CD1c-positive myeloid dendritic cell (primary cell): ENCODE measurements around the gene ELP5.
A peak's percentile ranks its signal among the peaks of the same experiment; 100 is the strongest.

Experiments used
- DNase-seq: peaks from one replicate; pipeline ENCODE4 v3.0.0-alpha.2; 2016; ENCODE audit errors: extremely low spot score

The ELP5 gene, protein sequence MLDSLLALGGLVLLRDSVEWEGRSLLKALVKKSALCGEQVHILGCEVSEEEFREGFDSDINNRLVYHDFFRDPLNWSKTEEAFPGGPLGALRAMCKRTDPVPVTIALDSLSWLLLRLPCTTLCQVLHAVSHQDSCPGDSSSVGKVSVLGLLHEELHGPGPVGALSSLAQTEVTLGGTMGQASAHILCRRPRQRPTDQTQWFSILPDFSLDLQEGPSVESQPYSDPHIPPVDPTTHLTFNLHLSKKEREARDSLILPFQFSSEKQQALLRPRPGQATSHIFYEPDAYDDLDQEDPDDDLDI

DNA sequence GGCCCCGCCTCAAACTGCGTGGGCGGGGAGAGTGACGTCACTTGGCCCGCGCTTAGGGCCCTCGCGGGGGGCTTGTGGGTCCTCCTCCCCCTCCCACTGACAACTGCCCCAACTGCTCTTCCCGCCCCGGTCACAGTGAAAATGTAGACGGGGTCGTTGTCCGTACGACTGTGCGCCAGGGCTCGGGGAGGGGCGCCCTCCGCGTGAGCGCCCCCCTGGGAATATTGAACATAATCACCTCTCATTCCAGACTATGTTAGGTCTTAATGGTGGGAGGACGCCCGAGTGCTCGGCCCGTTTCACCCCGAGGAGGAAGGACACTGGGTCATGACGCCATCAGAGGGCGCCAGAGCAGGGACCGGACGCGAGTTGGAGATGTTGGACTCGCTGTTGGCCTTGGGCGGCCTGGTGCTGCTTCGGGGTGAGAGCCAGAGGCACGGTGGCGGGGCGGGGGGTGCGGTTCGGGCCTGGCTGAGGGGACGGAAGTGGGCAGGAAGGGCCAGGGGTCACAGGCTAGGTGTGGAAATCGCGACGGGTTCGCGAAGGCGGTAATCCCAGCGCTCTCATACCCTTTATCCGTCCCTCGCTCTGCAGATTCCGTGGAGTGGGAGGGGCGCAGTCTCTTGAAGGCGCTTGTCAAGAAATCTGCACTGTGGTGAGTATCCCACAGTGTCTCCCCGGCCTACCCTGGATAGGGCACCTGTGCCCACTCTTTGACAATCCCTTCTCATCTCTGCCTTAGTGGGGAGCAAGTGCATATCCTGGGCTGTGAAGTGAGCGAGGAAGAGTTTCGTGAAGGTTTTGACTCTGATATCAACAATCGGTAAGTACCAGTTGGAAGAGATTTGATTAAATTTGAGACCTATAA, at the start of gene ELP5:
Gene ELP5, plus strand, starts transcription at position 40 of the 868 bp plus-strand sequence. Its CDS starts 336 bp downstream, at position 376.
- DNase-seq: peak; percentile 94

DNA sequence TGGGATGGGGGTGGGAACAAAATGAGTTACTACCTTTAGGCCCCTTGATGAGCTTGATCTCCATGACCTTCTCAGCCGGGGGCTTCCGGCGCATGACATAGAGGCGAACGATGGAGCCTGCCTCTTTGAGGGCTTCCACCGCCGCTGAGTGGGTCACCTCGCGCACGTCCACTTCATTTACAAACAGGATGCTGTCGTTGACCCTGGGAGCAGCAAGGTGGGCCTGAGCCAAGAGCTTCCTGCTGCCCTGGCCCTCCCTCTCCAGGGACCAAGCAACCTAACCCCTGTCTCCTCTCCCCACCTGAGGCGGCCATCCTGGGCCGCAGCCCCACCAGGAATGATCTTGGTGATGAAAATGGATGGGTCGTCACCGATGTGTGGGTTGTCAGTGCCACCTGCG, 48.6 kb upstream of the ELP5 start:
- DNase-seq: no peak

DNA sequence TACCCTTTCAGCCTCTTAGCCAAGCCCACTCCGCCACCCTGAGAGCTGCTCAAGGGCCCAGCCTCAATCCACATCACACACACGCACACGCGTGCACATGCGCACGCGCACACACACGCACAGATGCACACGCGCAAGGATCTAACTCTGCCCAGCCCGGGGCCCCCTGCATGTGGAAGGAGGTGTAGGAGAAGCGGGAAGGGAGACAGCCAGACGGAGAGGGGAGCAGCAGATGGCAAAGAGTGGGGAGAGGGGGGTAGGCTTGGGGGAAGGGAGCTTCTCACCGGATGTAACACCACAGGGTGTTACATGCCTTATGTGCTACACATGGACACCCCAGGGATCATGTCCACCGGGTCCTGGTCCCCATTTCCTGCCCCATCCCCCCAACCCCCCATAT, 47.7 kb upstream of the ELP5 start:
- no peak for DNase-seq

DNA sequence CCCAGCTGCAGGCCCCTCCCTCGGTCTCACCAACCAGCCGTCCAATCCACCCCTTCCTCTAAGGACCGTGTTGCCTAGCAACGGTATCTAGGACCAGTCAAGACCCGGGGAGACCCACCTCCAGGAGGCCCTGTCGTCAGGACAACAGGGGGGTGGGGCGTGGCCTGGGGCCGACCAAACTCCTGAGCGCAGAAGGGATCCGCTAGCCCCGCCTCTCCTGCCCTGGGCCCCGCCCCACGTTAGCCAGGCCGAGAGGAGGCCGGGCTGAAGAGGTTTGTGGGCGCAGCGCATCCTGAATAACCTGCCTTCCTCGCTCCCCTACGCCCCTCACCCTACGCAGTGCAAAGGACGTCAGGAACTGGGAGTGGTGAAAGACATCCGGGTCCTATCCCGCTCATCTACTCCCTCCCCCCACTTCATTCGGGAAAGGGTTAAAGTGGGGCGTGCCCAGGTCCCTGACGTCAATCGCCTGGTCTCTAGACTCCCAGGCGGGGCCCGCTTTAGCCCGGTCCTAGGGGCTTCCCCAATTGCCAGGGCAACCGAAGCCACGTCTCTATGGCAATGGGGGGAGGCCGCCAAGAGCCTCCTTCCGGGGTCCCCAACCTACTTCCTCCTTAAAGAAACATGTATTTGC, 47.1 kb upstream of the ELP5 start:
- DNase-seq: peak; percentile 92

DNA sequence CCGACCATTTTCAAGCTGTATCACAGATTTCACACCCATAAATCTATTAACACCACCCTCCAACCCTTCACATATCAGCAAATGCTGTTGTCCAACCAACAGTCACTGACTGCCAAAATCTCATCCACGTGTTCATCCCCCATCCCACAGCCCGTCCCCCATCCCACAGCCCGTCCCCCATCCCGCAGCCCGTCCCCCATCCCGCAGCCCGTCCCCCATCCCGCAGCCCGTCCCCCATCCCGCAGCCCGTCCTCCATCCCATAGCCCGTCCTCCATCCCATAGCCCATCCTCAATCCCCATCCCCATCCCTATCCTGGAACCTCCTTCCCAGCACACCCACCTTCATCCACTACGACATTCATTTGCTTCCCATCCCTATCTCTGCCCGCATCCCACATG, 46.5 kb upstream of the ELP5 start:
- DNase-seq: no peak

DNA sequence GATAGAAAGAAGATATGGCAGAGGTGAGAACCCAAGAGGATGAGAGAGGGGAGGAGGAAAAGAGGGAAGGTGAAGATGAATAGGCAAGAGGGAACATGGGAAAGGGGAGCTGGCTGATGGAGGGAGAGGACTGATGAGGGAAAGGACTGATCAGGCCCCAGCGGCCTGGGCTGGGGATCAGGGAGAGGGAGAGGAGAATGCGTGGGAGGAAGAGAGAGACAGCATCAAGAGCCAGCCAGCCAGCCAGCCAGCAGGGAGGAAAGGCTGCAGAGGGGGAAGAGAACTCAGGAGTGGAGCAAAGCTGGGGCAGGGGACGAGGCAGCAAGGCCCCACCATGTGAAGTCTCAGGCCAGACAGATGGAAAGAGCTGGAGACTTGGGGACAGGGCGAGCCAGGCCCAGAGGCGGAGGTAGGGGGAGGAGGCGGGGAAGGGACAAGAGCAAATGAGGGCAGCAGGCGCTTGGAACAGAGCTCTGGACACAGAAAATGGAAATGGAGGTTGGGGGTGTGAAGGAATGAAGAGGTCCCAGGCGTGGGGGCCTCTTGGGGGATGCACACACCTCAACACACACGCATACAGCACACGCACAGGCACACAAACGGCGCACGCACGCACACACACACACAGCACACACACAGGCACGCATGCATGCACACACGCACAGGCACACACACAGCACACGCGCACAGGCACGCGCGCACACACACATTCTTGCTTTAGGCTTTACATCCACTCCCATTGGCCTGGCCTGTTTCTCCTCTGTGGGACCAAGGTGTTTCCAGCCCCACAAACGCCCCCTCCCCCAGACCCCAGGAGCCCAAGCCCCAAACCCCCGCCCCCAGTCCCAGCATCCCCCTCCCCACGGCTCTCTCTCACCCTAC, 44.7 kb upstream of the ELP5 start:
- no peak for DNase-seq

DNA sequence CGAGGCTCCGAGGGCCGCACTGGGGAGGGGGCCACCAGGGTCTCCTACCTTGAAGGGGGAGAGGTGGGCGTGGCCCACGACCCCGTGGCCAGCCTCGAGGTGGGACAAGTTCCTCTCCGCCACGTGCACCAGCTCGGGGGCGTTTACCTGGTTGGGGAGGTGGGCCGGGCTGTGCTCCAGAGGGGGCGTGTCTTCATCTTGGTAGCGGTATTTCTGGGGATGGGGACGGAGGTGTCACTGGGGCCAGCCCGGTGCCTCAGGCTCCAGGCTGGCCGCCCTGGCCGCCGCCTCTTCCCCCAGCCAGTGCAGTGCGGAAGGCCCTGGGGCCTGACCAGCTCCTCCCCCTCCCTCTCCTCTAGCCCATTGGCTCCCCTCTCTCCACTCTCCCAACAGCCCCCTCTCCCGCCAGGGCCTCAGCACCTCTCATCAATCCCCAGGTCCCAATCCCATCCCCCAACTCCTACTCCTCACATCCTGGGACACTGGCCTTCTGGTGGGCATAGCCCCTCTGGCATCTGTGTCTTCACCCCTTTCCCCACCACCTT, 43.9 kb upstream of the ELP5 start:
- DNase-seq: no peak

DNA sequence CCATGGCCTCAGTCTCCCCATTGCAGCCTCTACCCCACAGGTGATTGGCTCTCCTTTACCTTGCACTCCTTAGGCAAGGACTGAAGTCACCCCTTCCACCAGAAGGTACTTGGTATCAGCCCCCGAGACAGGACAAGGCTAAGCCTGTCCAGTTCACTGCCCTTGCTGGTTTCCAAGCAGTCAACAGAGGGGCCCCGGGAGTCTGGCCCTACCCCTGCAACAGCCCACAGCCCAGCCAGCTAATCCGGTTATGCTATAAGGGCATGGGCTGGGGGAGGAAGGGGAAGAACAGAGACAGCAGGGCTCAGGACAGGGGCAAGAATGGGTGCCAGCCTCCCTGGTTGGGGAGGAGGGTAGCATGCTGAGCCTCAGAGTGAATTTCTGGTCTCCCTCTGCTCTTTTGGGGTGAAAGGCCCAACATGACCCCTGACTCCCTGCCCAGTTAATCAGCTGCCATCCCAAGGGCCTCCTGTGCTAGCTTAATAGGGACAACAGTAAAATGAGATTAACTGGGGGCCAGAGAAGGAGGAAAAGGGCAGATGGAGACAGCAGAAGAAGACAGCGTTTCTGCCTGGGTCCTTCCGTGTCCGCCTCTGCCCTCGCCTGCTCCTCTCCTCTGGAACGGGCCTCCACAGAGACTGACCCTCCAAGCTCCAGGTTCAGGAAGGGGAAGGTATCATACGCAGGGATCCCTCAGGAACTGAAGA, 43.1 kb upstream of the ELP5 start:
- no peak for DNase-seq

DNA sequence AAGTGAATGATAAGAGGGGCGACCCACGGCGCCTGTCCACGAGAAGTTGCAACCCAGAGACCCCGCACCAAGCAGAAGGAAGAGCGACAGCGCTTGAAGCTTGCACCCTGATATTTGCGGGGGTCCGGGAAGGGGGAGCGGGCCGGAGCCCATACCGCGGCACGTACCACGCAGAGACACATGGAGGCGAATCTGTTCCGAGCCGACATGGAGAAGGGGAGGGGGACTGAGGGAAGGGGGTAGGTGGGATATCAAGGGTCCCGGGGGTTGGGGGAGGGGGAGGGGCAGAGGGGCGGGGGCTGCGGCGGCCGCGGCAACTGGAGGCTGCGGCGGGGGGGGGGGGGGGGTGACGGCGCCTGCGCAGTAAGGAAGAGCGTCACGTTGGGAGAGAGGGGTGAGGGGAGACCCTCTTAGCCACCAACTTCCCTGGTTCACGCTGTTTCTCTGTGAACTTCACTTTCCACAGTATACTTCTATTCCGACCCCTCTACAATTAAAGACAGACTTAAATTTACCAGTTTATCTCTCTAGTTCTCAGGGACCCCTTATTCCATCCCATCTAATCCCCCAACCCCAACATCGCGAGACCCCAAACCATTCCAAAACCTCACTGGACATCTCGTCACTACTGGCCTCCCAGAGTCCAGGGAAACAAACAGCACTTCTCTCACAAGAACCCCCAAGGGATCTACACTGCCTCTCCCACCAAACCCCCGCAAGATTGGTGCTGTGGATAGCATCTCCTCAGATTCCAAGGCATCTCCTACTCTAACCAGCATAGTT, 40.3 kb upstream of the ELP5 start:
- DNase-seq: no peak

DNA sequence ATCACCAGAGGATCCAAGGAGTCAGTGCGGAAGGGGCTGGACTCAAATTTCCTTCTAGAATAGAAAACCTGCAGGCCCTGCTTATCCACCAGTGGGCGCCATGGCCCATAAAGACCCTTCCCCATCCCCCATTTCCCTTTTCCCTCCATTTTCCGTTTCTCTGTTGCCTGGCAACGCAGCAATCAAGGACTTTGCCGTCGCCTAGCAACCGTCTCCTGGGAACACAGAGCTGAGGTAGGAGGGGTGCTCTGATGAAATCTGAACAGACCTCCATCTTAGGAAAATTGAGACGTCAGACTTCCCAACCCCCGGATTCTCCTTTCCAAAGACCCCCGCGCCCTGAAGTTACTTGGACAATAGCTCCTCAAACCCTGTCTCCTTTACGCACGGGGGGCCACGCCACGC, 38.1 kb upstream of the ELP5 start:
- DNase-seq: peak; percentile 89

DNA sequence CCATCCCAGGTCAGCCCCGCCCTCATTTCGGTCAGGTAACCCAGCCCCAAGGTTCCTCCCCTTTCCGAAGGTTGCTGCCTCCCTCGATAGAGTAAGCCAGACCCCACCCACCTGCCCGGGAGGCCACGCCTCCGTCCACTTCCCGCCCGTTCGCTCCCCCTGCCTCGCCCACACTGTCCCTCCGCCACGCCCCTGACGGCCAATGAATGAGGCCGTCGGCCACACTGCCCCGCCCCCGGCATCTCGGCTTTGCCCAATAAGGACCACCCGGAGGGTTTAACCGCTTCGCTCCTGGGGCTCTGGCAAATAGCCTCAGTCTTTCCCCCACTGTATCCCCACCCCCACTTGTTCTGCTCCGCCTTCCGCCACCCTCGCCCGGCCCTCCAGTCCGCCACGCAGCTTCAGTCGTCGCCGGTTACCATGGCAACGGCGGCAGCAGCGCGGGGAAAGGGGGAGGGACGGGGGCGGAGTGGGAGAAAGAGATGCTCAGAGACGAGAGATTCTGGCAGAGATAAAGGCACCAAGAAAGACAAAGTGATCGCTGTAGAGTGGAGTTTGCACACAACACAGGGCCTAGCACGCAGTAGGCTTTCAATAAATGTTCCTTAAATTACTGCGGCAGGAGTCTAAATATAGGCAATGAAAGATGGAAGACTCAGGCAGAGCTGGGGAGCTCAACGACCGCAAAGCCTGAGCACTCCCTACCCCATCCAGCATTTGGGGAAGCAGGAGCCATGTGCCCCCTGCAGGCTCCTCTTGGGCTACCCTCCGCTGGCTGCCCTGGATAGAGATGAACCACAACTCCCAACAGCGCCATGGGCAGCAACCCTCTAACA, 37.5 kb upstream of the ELP5 start:
- DNase-seq: peak; percentile 95

DNA sequence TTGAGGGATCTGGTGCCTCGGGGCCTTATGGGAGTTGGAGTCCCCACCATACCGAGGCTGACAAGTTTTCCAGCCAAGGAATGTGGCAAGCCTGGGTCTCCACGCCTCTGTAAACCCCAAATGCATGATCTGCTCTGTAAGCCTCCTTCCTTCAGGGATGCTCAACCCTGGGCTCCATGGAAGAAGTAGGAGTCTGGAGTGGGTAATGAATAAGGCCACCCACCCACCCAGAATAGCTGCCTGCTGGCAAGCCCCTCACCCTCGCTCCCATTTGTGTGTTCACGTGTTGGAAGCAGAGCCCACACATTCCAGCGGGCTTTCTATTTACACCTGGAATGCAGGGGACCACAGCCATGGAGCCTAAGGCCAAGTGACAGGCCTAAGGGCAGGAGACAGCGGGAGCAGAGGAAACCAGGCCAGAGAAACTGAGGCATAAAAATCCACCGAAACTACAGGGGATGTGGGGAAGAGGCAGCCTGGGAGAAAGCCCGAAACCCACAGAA, 36.8 kb upstream of the ELP5 start:
- DNase-seq: no peak

DNA sequence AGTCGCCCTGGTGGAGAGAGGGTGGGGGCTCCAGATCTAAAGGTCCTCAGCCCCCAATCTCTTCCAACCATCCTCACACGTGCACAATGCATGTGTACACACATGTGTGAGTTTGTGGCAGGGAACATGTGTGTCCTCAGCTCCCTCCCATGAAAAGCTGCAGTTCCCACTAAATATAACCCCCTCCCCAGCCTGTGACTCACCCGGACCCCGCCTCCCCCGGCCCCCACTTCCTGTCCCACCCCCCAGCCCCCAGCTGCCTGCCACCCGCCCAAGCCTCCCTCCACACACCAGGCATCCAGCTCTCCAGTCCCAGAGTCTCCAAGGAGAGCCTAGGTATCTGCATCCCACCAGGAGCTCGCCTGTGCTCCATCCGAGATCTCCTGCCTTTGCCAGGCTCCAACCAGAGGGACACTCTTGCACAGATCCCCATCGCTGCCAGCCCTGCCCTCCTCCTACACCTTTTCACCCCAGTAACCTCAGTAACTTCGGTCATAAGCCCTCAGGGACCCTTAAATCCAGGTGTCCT, 36.3 kb upstream of the ELP5 start:
- DNase-seq: no peak

DNA sequence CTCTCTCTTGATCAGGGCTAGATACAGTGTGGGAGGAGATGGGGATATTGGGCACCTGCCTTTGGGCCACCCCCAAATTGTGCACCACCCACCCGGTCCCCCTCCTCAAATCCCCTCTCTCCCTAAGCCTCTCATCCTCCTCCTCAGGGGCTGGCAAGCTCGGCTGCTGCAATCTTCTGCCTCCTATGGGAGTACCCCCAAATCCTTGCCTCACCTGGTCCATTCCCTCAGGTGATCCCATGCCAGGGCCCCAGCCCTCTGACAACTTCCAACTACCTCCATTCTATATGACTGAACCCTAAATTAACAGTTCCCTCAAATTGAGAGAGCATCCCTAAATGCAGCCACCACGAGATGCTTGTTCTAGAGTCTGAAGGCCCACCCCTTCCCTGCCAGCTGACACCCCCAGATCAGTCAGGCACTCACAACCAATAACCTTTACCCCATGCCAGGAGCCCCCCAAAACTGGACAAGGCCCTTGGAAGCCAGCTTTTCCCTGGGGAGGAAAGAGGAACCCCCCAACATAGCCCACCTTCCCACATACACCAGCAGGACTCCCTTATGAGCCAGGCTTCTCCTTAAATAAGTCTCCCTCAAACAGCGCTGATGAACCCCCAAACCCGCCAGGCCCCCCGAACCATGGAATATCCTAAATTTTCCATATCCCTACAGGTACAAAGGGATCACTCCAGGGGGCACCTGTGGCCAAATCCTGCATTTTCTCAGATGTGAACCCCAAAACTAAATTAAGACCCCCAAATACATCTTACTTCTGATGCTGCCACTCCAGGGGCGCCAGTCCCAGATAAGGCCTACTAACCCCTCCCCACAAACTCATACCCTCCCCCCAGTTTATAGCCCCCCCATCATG, 35.5 kb upstream of the ELP5 start:
- DNase-seq: no peak

DNA sequence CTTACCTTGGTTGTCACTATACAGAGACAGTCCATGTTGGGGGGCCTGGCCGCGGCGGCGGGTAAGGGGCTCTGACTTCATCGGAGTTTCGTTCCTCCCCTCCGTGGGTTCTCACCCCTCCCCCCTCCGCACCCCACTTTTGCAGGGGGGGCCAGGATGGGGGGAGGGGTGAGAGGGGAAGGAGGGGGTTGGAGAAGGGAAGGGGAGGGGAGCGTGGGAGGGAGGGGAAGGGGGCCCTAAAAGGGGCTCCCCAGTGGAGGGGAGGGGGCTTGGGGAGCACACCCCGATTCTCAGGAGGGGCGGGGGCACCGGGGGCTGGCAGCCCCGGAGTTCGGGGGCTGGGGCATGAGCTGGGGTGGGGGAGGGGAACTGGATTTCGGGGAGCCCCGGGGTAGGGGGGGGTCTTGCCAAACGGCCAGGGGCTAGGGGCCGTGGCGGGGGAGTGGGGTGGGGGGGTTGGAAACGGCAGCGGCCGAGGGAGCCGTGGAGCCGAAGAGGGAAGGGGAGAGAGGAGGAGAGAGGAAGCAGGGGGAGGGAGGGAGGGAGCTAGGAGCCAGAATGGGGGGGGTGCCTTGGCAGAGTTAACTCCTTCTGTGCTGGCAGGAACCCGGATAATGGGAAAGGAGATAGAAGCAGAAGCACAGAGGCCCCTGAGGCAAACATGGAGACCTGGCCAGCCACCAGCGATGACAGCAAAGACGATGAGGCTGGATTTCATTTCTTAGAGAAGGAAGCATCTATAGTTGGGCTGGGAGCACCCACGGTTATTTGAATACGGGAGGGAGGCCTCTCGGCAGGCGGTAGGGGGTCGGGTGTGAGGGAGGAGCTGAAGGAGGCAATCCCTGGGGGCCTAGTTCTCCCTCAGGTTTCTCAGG, 34.7 kb upstream of the ELP5 start:
- peak; percentile 50 for DNase-seq

DNA sequence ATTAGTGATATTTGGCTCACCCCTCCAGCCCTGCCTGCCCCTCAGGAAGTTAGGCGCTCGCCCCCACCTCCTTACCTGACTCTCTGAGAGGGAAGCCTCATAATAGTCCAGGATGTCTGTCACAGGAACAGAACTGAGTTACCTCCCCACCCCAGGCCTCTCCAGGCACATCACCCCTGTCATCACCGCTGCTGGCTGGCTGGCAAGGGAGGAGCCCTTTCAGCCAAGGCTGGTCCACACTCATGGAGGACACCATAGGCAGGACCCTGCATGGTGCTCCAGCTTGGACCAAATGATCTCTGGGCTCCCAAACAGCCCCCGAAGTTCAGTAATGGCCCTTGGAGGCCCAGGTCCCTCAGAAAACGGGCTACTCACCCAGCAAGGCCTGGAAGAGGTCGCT, 33.8 kb upstream of the ELP5 start:
- no peak for DNase-seq

DNA sequence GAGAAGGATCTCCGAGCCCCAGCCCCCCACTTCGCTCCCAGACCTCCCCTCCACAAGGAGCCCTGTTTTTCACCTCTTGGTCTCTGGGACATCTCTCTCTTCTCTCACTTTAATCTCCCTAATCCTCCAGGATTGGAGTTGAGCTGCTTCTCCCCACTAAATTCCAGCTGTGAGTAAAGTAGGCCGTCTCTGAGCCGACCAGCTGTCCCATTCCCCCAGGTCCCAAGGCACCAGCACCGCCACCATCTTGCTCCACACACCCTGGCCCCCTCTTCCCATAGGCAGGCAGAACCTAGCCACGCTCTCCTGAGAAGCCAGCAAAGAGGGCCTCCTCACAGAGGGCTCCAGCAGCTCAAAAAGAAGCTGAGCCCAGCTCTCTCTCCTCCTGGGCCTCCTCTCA, 33.3 kb upstream of the ELP5 start:
- DNase-seq: no peak
